H9 (cell line): ENCODE measurements around the gene BIRC6. TPM values are rescaled to one million over a fixed set of nuclear protein-coding genes. Genes with fewer than 3 reads are reported as not detected.

Source experiments
- DNase-seq: peaks from one replicate; pipeline ENCODE4 v3.0.0-alpha.2; 2017
- H2AFZ ChIP-seq: one replicate; pipeline ENCODE4 v1.6.1; 2013; ENCODE audit warnings: mild to moderate bottlenecking, low read length, control low read depth, moderate library complexity
- H2AK5ac ChIP-seq: 2 replicates; pipeline ENCODE4 v1.6.1; 2013; ENCODE audit warnings: low read length, control low read depth, mixed read lengths; ENCODE audit not compliant: insufficient read length
- H2BK120ac ChIP-seq: one replicate; pipeline ENCODE4 v1.6.1; 2013; ENCODE audit warnings: low read depth, mild to moderate bottlenecking, low read length, control low read depth, inconsistent platforms; ENCODE audit not compliant: poor library complexity, severe bottlenecking
- H2BK12ac ChIP-seq: 2 replicates; pipeline ENCODE4 v1.6.1; 2013; ENCODE audit warnings: low read length, control low read depth, mixed read lengths, low read depth; ENCODE audit not compliant: insufficient read length
- H2BK15ac ChIP-seq: 2 replicates; pipeline ENCODE4 v1.6.1; 2013; ENCODE audit warnings: low read depth, low read length, control low read depth
- H2BK20ac ChIP-seq: one replicate; pipeline ENCODE4 v1.6.1; 2013; ENCODE audit warnings: low read depth, mild to moderate bottlenecking, low read length, control low read depth, inconsistent platforms; ENCODE audit not compliant: poor library complexity, severe bottlenecking
- H2BK5ac ChIP-seq: 2 replicates; pipeline ENCODE4 v1.6.1; 2013; ENCODE audit warnings: low read length, control low read depth, mixed read lengths; ENCODE audit not compliant: insufficient read length
- H3K14ac ChIP-seq: 2 replicates; pipeline ENCODE4 v1.6.1; 2013; ENCODE audit warnings: low read length, control low read depth; ENCODE audit not compliant: insufficient read depth
- H3K18ac ChIP-seq: 2 replicates; pipeline ENCODE4 v1.6.1; 2013; ENCODE audit warnings: low read depth, mild to moderate bottlenecking, mixed read lengths, low read length, control low read depth; ENCODE audit not compliant: insufficient read length
- H3K23ac ChIP-seq: 2 replicates; pipeline ENCODE4 v1.6.1; 2013; ENCODE audit warnings: low read length, control low read depth, mixed read lengths, low read depth; ENCODE audit not compliant: insufficient read length
- H3K23me2 ChIP-seq: 2 replicates; pipeline ENCODE4 v1.6.1; 2013; ENCODE audit warnings: low read depth, mild to moderate bottlenecking, mixed read lengths, low read length, control low read depth; ENCODE audit not compliant: insufficient read length, poor library complexity, severe bottlenecking
- H3K27ac ChIP-seq: 2 replicates; pipeline ENCODE4 v1.5.1; 2013; ENCODE audit warnings: low read length, control low read depth, mixed read lengths, low read depth; ENCODE audit not compliant: insufficient read length
- H3K27me3 ChIP-seq: 2 replicates; pipeline ENCODE4 v1.6.1; 2013; ENCODE audit warnings: low read length, control low read depth, inconsistent platforms; ENCODE audit not compliant: insufficient read depth
- H3K4ac ChIP-seq: 2 replicates; pipeline ENCODE4 v1.6.1; 2013; ENCODE audit warnings: low read depth, mild to moderate bottlenecking, control low read depth, inconsistent platforms, low read length, moderate library complexity
- H3K4me1 ChIP-seq: 2 replicates; pipeline ENCODE4 v1.6.1; 2013; ENCODE audit warnings: low read length, control low read depth, inconsistent platforms; ENCODE audit not compliant: insufficient read depth
- H3K4me2 ChIP-seq: 2 replicates; pipeline ENCODE4 v1.6.1; 2013; ENCODE audit warnings: low read length, control low read depth, mixed read lengths; ENCODE audit not compliant: insufficient read length, insufficient read depth
- H3K56ac ChIP-seq: 2 replicates; pipeline ENCODE4 v1.6.1; 2013; ENCODE audit warnings: low read depth, mild to moderate bottlenecking, mixed read lengths, low read length, control low read depth; ENCODE audit not compliant: insufficient read length
- H3K79me1 ChIP-seq: 2 replicates; pipeline ENCODE4 v1.6.1; 2013; ENCODE audit warnings: low read depth, mild to moderate bottlenecking, moderate library complexity, low read length, control low read depth, inconsistent platforms; ENCODE audit not compliant: insufficient read depth, poor library complexity, severe bottlenecking
- H3K79me2 ChIP-seq: 2 replicates; pipeline ENCODE4 v1.6.1; 2013; ENCODE audit warnings: low read length, control low read depth, inconsistent platforms; ENCODE audit not compliant: insufficient read depth
- H3K9ac ChIP-seq: 2 replicates; pipeline ENCODE4 v1.6.1; 2013; ENCODE audit warnings: low read length, control low read depth, mixed read lengths; ENCODE audit not compliant: insufficient read length; ENCODE audit errors: extremely low read depth
- H3K9me3 ChIP-seq: one replicate; pipeline ENCODE4 v1.6.1; 2013; ENCODE audit warnings: low read depth, low read length, inconsistent platforms; ENCODE audit not compliant: control insufficient read depth
- H3T11ph ChIP-seq: one replicate; pipeline ENCODE4 v1.6.1; 2013; ENCODE audit warnings: mild to moderate bottlenecking, low read length, control low read depth, inconsistent platforms
- H4K20me1 ChIP-seq: one replicate; pipeline ENCODE4 v1.6.1; 2013; ENCODE audit not compliant: control insufficient read depth, insufficient read length, insufficient read depth
- H4K5ac ChIP-seq: 2 replicates; pipeline ENCODE4 v1.6.1; 2013; ENCODE audit warnings: low read depth, mild to moderate bottlenecking, mixed read lengths, low read length, control low read depth; ENCODE audit not compliant: insufficient read length
- H4K8ac ChIP-seq: replicated peaks from 2 replicates; pipeline ENCODE4 v1.6.1; 2013; ENCODE audit warnings: low read length, control low read depth, mixed read lengths, low read depth; ENCODE audit not compliant: insufficient read length
- H4K91ac ChIP-seq: 2 replicates; pipeline ENCODE4 v1.6.1; 2013; ENCODE audit warnings: low read depth, mild to moderate bottlenecking, moderate library complexity, mixed read lengths, low read length, control low read depth; ENCODE audit not compliant: insufficient read length
- H3K27ac Mint-ChIP-seq, 3 experiments: 2 replicates in 2 of 3; 3 replicates in 1 of 3; pipeline ENCODE4 v1.8.0; 2020 to 2021; ENCODE audit warnings: mixed read lengths in 3 of 3, mild to moderate bottlenecking in 1 of 3, moderate library complexity in 1 of 3
- H3K27me3 Mint-ChIP-seq: 2 replicates; pipeline ENCODE4 v1.8.0; 2021; ENCODE audit warnings: low read depth, mild to moderate bottlenecking, moderate library complexity, mixed read lengths
- H3K36me3 Mint-ChIP-seq, 3 experiments: 2 replicates in 2 of 3; 3 replicates in 1 of 3; pipeline ENCODE4 v1.8.0; 2020 to 2021; ENCODE audit warnings: low read depth in 3 of 3, mixed read lengths in 3 of 3; ENCODE audit not compliant: insufficient read depth in 1 of 3
- H3K4me1 Mint-ChIP-seq, 2 experiments: 2 replicates each; pipeline ENCODE4 v1.8.0; 2020; ENCODE audit warnings: mixed read lengths in 2 of 2
- H3K4me3 Mint-ChIP-seq, 2 experiments: 2 replicates in 1 of 2; 3 replicates in 1 of 2; pipeline ENCODE4 v1.8.0; 2020 to 2021; ENCODE audit warnings: mild to moderate bottlenecking in 2 of 2, mixed read lengths in 2 of 2, moderate library complexity in 1 of 2
- H3K9me3 Mint-ChIP-seq, 2 experiments: 2 replicates in 1 of 2; 3 replicates in 1 of 2; pipeline ENCODE4 v1.8.0; 2020; ENCODE audit warnings: mild to moderate bottlenecking in 2 of 2, mixed read lengths in 2 of 2, moderate library complexity in 1 of 2
- WGBS: extraction: QIAGEN DNeasy Blood & Tissue Kit; methylation state at CpG from one replicate; pipeline ENCODE4 v1.1.7; 2013; ENCODE audit warnings: missing lambda C conversion rate, low lambda C conversion rate, mixed read lengths; ENCODE audit not compliant: insufficient read length; ENCODE audit errors: extremely low coverage; 5-methylcytosine and 5-hydroxymethylcytosine counted together
- total RNA-seq: library from RNA; stranded (reverse); gene quantifications from 2 replicates; pipeline ENCODE4 v1.2.1, GENCODE V29; 2021
- TF ChIP-seq, protein P1 (sequence below): fragments of 200-600 bp; sonication (generic); conservative IDR thresholded peaks from 3 replicates; pipeline ENCODE4 v1.8.0; 2021; ENCODE audit warnings: antibody characterized with exemption, mild to moderate bottlenecking

Gene BIRC6
- total RNA-seq, 1 experiment from 2014 or later: 78.8 TPM

DNA sequence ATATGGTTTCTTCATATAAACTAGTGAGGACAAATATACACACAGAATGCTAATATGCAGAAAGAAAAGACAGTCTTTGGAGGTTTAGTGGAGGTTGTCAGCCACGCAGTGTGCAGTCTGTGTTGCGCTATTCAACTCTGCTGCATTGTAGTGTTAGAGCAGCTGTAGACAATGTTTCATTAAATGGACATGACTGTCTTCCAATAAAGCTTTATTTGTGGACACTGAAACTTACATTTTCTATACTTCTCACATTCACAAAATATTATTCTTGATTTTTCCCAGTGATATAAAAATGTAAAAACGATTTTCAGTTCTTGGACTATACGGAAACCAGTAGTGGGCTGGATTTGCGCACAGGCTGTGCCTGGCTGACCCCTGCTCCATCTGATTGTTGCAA lies 284.4 kb downstream of the BIRC6 start:
- Mint-ChIP-seq H3K9me3 (no peaks in the 10 kb centered on the region), H3K36me3 (peaks cover 3 to 51% (median 23%) of the 10 kb centered on the region in 3 experiments; a peak in 6 of 7 replicates), H3K27ac (no peak overlapping the region), H3K27me3 (no peaks in the 10 kb centered on the region), H3K4me3 (no peak overlapping the region), H3K4me1 (no peaks in the 10 kb centered on the region)
- Histone ChIP-seq H4K91ac (no peak overlapping the region), H3K4me2 (no peak overlapping the region), H2BK120ac (no peak overlapping the region), H3K56ac (no peak overlapping the region), H2BK5ac (no peak overlapping the region), H3K79me2 (no peaks in the 10 kb centered on the region), H3K4me1 (no peaks in the 10 kb centered on the region), H3K27ac (no peak overlapping the region), H3K27me3 (no peaks in the 10 kb centered on the region), H2BK15ac (no peak overlapping the region), H3K9me3 (no peaks in the 10 kb centered on the region), H3K23ac (no peak overlapping the region), H3T11ph (no peak overlapping the region), H4K5ac (no peak overlapping the region), H3K23me2 (no peaks in the 10 kb centered on the region), H2AK5ac (no peak overlapping the region), H3K18ac (no peak overlapping the region), H3K9ac (no peak overlapping the region), H2AFZ (no peak overlapping the region), H3K4ac (no peak overlapping the region), H2BK12ac (no peak overlapping the region), H2BK20ac (no peak overlapping the region), H3K79me1 (no peaks in the 10 kb centered on the region), H3K14ac (no peak overlapping the region), H4K8ac (no peak overlapping the region), H4K20me1 (no peaks in the 10 kb centered on the region)
- TF ChIP-seq, protein P1, sequence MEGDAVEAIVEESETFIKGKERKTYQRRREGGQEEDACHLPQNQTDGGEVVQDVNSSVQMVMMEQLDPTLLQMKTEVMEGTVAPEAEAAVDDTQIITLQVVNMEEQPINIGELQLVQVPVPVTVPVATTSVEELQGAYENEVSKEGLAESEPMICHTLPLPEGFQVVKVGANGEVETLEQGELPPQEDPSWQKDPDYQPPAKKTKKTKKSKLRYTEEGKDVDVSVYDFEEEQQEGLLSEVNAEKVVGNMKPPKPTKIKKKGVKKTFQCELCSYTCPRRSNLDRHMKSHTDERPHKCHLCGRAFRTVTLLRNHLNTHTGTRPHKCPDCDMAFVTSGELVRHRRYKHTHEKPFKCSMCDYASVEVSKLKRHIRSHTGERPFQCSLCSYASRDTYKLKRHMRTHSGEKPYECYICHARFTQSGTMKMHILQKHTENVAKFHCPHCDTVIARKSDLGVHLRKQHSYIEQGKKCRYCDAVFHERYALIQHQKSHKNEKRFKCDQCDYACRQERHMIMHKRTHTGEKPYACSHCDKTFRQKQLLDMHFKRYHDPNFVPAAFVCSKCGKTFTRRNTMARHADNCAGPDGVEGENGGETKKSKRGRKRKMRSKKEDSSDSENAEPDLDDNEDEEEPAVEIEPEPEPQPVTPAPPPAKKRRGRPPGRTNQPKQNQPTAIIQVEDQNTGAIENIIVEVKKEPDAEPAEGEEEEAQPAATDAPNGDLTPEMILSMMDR: no peak
- WGBS: no CpG with 5 or more reads among the region's 5 CpGs
- DNase-seq: no peak
